A673 (cell line): ENCODE measurements around the gene KCNK18. TPM values are rescaled to one million over a fixed set of nuclear protein-coding genes. Genes with fewer than 3 reads are reported as not detected.
A peak's percentile ranks its signal among the peaks of the same experiment; 100 is the strongest.

ENCODE experiments used
- BruUV-seq: library from RNA; stranded (reverse); fragments of 400-500 nt; replicated peaks from 2 replicates; lab custom pipeline; 2021; lab: Mats Ljungman, UMichigan
- CTCF ChIA-PET: fragments of 300-600 bp; sonication (Branson Sonifier 250); formaldehyde crosslinking; loops from one replicate; lab custom pipeline; 2022; ENCODE audit warnings: antibody characterized with exemption; lab: Charles Lee
- POLR2A ChIA-PET: fragments of 300-600 bp; sonication (Branson Sonifier 250); formaldehyde crosslinking; loops from one replicate; lab custom pipeline; 2022; ENCODE audit warnings: antibody characterized with exemption; ENCODE audit not compliant: low non-redundant PET; lab: Charles Lee
- DNase-seq: peaks from one replicate; pipeline ENCODE4 v3.0.0-alpha.2; 2015; ENCODE audit warnings: low spot score
- H3K27ac ChIP-seq: fragments of 200-600 bp; sonication (generic); 2 replicates; pipeline ENCODE4 v1.5.1; 2016; ENCODE audit warnings: mixed run types, low read depth, mild to moderate bottlenecking, mixed read lengths, antibody characterized with exemption, low read length; ENCODE audit not compliant: poor library complexity, severe bottlenecking
- H3K27me3 ChIP-seq: fragments of 200-600 bp; sonication (generic); replicated peaks from 2 replicates; pipeline ENCODE4 v1.6.1; 2017; ENCODE audit warnings: mixed run types, low read depth, mild to moderate bottlenecking, mixed read lengths, antibody characterized with exemption, low read length; ENCODE audit not compliant: insufficient read depth, poor library complexity
- H3K36me3 ChIP-seq: fragments of 200-600 bp; sonication (generic); 2 replicates; pipeline ENCODE4 v1.6.1; 2016; ENCODE audit warnings: mixed run types, mild to moderate bottlenecking, mixed read lengths, antibody characterized with exemption, low read length; ENCODE audit not compliant: insufficient read depth, poor library complexity, severe bottlenecking
- H3K4me1 ChIP-seq: fragments of 200-600 bp; sonication (generic); 2 replicates; pipeline ENCODE4 v1.6.1; 2017; ENCODE audit warnings: mixed run types, mild to moderate bottlenecking, mixed read lengths, antibody characterized with exemption, low read length; ENCODE audit not compliant: insufficient read depth, poor library complexity, severe bottlenecking
- H3K4me3 ChIP-seq: fragments of 200-600 bp; sonication (generic); 2 replicates; pipeline ENCODE4 v1.5.1; 2016; ENCODE audit warnings: low read depth, mixed run types, mild to moderate bottlenecking, mixed read lengths, low read length; ENCODE audit not compliant: poor library complexity, severe bottlenecking
- H3K9me3 ChIP-seq: fragments of 200-600 bp; sonication (generic); 2 replicates; pipeline ENCODE4 v1.6.1; 2016; ENCODE audit warnings: mixed run types, low read depth, mild to moderate bottlenecking, mixed read lengths, antibody characterized with exemption, low read length; ENCODE audit not compliant: poor library complexity, severe bottlenecking
- CTCF ChIP-seq: fragments of 300-800, 200-600 bp; sonication (generic); conservative IDR thresholded peaks from 2 replicates; pipeline ENCODE4 v1.5.1; 2017; ENCODE audit warnings: low read depth, mild to moderate bottlenecking, antibody characterized with exemption, low read length, moderate library complexity, mixed read lengths
- EZH2 ChIP-seq: fragments of 200-600 bp; sonication (generic); IDR thresholded peaks from 2 replicates; pipeline ENCODE4 v1.6.1; 2017; ENCODE audit warnings: borderline replicate concordance, low read depth, mild to moderate bottlenecking, mixed read lengths, antibody characterized with exemption, low read length; ENCODE audit not compliant: poor library complexity, severe bottlenecking
- intact Hi-C: fragments of 100-400 bp; cut with micrococcal nuclease; formaldehyde crosslinking; loops from one replicate; pipeline ENCODE4 v1.10.0; 2022; ENCODE audit not compliant: unreplicated experiment
- total RNA-seq: library from RNA; stranded (reverse); gene quantifications from 2 replicates; pipeline ENCODE4 v1.2.3, GENCODE V29; 2021

KCNK18 gene
- total RNA-seq, 1 experiment from 2014 or later = 0.43 TPM

- Histone ChIP-seq H3K27me3 (no peaks in the 10 kb centered on the region), H3K36me3 (no peaks in the 10 kb centered on the region), H3K4me3 (no peak overlapping the region), H3K27ac (no peak overlapping the region), H3K4me1 (no peaks in the 10 kb centered on the region), H3K9me3 (no peaks in the 10 kb centered on the region)
- intact Hi-C loops = no loop called here
- no peak for DNase-seq
- BruUV-seq = no TSS peak
- CTCF ChIA-PET = no interaction called here
- POLR2A ChIA-PET = no interaction called here
- TF ChIP-seq EZH2 (no peak), CTCF (no peak)
These were observed 7.7 kb upstream of the KCNK18 start for GRCh38 chr10:117189557-117189956.

- no peaks in the 10 kb centered on the region for H3K36me3 ChIP-seq
- CTCF ChIA-PET = interaction anchor here (0.6 kb wide), 1 partner anchor 200 kb away, joined by 3 read pairs; no protein-coding TSS in a partner anchor
- intact Hi-C loops = no loop called here
- no peaks in the 10 kb centered on the region for H3K9me3 ChIP-seq
- peak; percentile 42 for DNase-seq
- peaks cover 9% of the 10 kb centered on the region for H3K4me1 ChIP-seq
- no peak for TF ChIP-seq CTCF
- TF ChIP-seq EZH2 = no peak
- no peak overlapping the region for H3K27ac ChIP-seq
- H3K4me3 ChIP-seq = no peak overlapping the region
- POLR2A ChIA-PET = no interaction called here
- no TSS peak for BruUV-seq
- H3K27me3 ChIP-seq = no peaks in the 10 kb centered on the region
These were observed 799 bp downstream of the KCNK18 start for GRCh38 chr10:117198088-117198487.

- no peak for DNase-seq
- intact Hi-C loops = no loop called here
- Histone ChIP-seq H3K4me3 (no peak overlapping the region), H3K36me3 (no peaks in the 10 kb centered on the region), H3K27me3 (no peaks in the 10 kb centered on the region), H3K4me1 (peaks cover 9% of the 10 kb centered on the region), H3K9me3 (no peaks in the 10 kb centered on the region), H3K27ac (no peak overlapping the region)
- BruUV-seq = no TSS peak
- ChIA-PET CTCF (no interaction called here), POLR2A (no interaction called here)
- TF ChIP-seq EZH2 (no peak), CTCF (no peak)
These were observed 4.5 kb downstream of the KCNK18 start for GRCh38 chr10:117201826-117202225.
